VCaP (cell line): ENCODE data around the gene EYA4.

Source experiments
- H3K27ac ChIP-seq: fragments of 450-650 bp; 2 replicates; pipeline ENCODE4 v1.5.1; 2017
- TF ChIP-seq, protein P1 (sequence below): fragments of 450-650 bp; conservative IDR thresholded peaks from 2 replicates; pipeline ENCODE4 v1.5.1; 2017; ENCODE audit warnings: mild to moderate bottlenecking, moderate library complexity

The EYA4 gene

DNA sequence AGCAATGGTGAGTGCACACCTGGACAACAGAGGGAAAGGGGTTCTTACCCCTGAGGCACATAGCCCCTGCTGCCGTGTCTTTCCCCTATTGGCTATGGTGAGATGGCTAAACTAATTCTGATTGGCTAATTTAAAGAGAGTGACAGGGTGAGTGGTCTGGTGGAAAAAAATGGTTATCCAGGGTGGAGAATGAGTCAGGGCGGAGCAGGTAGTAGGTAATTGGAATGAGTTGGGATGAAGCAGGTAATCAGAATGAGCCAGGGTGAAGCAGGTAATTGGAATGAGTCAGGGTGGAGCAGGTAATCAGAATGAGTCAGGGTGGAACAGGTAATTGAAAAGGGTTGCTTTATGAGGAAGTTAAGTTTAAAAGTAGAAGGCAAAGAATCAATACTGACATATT lies 200.3 kb downstream of the EYA4 start:
- H3K27ac ChIP-seq = no peak overlapping the region
- TF ChIP-seq, protein P1, sequence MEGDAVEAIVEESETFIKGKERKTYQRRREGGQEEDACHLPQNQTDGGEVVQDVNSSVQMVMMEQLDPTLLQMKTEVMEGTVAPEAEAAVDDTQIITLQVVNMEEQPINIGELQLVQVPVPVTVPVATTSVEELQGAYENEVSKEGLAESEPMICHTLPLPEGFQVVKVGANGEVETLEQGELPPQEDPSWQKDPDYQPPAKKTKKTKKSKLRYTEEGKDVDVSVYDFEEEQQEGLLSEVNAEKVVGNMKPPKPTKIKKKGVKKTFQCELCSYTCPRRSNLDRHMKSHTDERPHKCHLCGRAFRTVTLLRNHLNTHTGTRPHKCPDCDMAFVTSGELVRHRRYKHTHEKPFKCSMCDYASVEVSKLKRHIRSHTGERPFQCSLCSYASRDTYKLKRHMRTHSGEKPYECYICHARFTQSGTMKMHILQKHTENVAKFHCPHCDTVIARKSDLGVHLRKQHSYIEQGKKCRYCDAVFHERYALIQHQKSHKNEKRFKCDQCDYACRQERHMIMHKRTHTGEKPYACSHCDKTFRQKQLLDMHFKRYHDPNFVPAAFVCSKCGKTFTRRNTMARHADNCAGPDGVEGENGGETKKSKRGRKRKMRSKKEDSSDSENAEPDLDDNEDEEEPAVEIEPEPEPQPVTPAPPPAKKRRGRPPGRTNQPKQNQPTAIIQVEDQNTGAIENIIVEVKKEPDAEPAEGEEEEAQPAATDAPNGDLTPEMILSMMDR = no peak

DNA sequence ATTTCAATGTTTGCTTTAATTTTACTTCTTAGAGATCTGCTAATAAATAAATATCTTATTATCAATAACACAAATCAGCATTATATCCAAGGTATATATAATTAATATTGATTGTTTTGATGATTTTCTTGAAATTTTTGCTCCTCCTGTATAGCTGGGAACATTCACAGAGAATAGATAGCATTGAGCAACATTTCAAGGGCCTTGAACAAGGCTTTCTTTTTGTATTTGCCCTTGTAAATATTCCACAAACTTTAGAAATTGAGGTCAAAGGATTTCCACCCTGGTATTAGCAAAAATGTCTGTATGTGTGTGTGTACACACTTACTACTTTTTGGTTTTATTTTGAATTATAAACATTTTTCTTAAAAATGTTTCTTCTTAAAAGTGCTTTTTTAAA lies 205.6 kb downstream of the EYA4 start:
- H3K27ac ChIP-seq = no peak overlapping the region
- TF ChIP-seq, protein P1 = no peak

DNA sequence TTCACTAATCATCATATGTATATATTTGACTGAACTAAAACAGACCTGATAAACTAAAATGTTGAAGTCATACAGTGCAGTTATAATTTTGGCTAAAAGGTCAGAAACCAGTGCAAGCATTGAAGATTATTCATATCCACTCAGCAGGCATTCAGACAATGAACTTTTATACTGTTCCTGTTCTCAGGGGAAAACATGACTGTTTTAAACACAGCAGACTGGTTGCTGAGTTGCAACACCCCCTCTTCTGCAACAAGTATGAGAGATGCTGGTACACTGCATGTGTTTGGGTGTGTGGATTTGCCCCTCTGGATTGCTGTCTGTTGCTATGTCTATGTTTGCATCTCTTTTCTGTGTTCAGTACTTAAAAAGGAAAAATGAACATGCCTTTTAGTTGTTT lies 206.8 kb downstream of the EYA4 start:
- TF ChIP-seq, protein P1 = no peak

DNA sequence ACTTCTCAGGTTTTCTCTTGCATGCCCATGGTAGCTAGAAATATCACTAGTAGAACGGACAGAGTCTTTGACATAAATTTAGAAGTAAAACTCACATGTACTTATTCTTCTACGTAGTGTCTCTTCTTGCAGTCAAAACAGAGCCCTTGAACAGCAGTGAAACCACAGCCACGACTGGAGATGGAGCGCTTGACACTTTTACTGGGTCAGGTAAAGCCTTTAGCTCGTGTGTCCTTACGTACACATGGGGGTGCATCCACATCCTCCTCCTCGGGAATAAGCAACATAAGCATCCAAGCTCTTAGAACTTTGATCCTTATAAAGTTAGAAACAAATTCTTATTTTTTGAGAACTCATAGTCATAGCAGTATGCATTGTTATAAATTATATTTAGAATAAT lies 215.3 kb downstream of the EYA4 start:
- TF ChIP-seq, protein P1 = no peak
- H3K27ac ChIP-seq = no peak overlapping the region

More for the DNA sequence above, 206.8 kb downstream of the EYA4 start:
- H3K27ac ChIP-seq = no peak overlapping the region

DNA sequence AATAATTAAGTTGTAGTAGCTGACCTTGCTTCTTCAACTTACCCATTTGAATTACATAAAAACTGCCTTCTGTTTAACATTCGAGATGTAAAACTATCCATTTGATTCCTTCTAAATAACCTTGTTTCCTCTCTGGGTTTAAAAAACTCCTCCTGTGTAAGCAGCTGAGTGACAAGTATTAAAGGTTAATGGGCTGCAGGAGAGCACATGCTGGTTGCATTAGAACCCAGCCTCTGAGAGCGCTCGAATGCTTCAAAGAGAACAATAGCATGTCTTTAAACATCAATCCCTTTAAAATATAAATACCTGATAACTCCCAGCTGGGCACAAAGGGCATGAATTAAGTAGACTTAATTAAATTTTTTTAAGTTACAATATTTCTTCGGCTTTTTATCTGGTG lies 215.8 kb downstream of the EYA4 start:
- TF ChIP-seq, protein P1 = no peak
- H3K27ac ChIP-seq = no peak overlapping the region

DNA sequence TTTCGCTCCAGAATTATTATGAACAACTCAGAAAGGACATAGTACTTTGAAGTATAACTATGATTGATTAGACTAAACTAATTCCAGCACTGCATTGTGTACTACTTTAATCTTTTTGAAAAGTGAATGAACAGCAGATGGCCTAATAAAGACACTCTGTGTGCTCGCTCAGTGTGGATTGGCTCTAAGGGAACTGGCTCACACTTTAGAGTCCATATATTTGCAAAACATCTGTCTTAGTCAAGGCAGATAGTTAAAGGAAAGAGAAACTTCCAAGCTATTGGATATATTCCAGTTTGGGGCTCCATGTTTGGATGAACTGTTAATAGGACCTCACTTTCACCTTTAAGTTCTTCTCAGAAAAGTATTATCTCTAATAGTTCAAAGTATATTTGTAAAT lies 218.9 kb downstream of the EYA4 start:
- no peak overlapping the region for H3K27ac ChIP-seq
- TF ChIP-seq, protein P1 = no peak

DNA sequence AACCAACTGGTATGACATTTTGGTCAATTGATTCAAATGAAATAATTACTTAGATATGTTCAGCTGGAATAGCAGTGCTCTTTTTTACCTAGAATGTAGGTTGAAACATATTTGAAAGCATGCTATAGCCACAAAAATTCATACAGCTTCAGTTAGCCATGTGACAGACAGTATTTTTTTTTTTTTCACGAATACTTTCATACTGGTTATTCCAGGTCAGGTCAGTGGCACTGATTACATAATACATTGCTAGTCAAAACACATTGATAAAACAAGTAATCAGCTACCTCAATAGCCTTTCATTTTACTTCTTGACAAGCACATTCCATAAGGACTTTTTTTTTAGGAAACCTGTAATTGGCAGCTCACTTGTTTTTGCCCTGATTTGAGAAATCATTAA lies 222.6 kb downstream of the EYA4 start:
- TF ChIP-seq, protein P1 = no peak
- no peak overlapping the region for H3K27ac ChIP-seq

DNA sequence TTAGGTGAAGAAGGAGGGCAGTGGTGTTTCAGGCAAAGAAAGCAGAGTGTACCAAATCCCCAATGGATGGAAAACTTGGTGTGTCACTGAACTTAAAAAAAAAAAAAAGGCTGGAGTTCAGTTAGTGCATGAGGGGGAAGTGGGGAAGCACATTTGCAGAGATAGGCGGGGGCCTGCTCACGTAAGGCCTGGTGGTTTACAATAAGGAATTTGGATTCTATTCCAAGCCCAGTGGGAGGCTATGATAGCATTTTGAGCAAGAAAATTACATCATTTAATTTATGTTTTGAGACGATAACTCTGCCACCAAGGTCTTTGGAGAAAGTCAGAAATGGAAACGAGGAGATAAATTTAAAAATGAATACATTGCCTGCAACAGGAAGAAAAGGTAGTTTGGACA lies 225.5 kb downstream of the EYA4 start:
- TF ChIP-seq, protein P1 = no peak
- no peak overlapping the region for H3K27ac ChIP-seq
